Astrocyte of the cerebellum (primary cell): ENCODE measurements around the gene RNF14.

ENCODE experiments used
- DNase-seq: peaks from one replicate; pipeline ENCODE4 v3.0.0-alpha.2; 2011; ENCODE audit warnings: low read depth
- H3K4me3 ChIP-seq: 2 replicates; pipeline ENCODE4 v1.5.1; 2011; ENCODE audit warnings: mild to moderate bottlenecking, low read depth, low read length, moderate library complexity
- in situ Hi-C: cut with HindIII; loops from 2 replicates; pipeline ENCODE4 v1.10.0; 2017; ENCODE audit warnings: low sequenced_read_pairs
- TF ChIP-seq, protein P1 (sequence below): IDR thresholded peaks from 2 replicates; pipeline ENCODE4 v1.5.1; 2012; ENCODE audit warnings: low read length, low read depth, moderate library complexity, mild to moderate bottlenecking; ENCODE audit errors: missing control alignments

RNF14 gene

DNA sequence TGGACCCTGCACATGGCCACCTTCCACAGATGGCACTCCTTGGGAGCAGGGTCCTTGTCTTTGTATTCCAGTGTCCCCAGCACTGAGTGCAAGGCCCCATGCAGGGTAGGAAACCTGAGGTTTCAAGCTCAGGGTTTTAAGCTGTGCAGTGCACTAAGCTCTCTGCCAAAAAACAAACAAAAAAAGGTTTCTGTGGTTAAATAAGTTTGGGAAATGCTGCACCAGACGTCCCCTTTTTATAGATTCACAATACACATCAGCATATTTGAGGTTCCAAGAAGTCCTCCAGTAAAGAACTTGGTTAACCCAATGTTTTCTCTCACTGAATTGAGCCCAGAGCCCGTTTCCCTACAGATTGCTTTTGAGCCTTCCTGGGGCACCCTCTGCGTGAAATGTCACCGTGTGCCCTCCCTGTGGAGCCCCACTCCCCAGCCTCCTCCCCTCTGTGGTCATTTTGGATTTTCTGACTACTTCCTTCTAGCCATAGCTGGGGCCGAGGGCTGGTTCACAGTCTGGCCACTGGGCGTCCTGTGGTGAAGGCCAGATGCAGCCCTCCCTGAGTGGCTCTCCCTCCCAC is 28.1 kb upstream of the RNF14 start:
- DNase-seq, result peak; percentile 87
- H3K4me3 ChIP-seq, result no peak overlapping the region
- in situ Hi-C loops, result no loop called here
- TF ChIP-seq, protein P1, sequence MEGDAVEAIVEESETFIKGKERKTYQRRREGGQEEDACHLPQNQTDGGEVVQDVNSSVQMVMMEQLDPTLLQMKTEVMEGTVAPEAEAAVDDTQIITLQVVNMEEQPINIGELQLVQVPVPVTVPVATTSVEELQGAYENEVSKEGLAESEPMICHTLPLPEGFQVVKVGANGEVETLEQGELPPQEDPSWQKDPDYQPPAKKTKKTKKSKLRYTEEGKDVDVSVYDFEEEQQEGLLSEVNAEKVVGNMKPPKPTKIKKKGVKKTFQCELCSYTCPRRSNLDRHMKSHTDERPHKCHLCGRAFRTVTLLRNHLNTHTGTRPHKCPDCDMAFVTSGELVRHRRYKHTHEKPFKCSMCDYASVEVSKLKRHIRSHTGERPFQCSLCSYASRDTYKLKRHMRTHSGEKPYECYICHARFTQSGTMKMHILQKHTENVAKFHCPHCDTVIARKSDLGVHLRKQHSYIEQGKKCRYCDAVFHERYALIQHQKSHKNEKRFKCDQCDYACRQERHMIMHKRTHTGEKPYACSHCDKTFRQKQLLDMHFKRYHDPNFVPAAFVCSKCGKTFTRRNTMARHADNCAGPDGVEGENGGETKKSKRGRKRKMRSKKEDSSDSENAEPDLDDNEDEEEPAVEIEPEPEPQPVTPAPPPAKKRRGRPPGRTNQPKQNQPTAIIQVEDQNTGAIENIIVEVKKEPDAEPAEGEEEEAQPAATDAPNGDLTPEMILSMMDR, result peak; percentile 29

DNA sequence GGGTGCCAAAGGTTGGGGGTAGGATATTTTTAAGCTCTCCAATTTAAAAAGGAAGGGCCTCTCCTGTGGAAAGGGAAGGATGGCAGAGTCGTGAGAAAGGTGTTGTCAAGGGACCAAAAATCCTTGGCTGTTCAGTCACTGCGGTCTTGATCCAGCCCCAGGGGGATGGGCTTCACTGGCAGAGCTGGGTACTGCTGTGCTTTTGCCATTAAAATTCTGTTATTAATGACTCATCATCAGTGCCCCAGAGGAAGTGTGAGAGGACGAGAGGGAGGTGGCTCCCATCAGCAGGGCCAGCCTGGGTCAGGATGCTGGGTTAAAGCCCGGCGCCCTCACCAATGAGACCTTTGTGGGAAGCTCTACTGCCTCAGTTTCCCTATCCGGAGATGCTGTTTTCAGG is 27.6 kb upstream of the RNF14 start:
- H3K4me3 ChIP-seq, result no peak overlapping the region
- TF ChIP-seq, protein P1, result no peak
- DNase-seq, result peak; percentile 23
- in situ Hi-C loops, result no loop called here

DNA sequence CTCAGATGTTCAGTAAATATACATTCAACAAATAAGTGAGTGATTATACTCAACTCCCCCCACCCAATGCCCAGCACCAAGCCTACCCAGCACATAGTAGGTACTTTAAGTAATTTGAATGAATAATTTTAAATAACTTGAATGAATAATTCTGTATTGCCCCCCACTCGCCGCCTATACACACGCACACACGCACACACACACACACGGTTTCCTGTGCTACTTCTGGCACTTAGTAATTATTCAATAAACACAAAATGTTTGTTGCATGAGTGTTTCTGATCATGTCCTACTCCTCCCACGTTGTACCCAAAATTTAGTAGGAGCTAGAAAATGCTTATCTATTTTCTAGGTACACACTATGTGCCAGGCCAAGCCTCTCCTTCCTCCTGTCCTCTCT is 27.1 kb upstream of the RNF14 start:
- in situ Hi-C loops, result no loop called here
- no peak overlapping the region for H3K4me3 ChIP-seq
- DNase-seq, result no peak
- TF ChIP-seq, protein P1, result no peak

DNA sequence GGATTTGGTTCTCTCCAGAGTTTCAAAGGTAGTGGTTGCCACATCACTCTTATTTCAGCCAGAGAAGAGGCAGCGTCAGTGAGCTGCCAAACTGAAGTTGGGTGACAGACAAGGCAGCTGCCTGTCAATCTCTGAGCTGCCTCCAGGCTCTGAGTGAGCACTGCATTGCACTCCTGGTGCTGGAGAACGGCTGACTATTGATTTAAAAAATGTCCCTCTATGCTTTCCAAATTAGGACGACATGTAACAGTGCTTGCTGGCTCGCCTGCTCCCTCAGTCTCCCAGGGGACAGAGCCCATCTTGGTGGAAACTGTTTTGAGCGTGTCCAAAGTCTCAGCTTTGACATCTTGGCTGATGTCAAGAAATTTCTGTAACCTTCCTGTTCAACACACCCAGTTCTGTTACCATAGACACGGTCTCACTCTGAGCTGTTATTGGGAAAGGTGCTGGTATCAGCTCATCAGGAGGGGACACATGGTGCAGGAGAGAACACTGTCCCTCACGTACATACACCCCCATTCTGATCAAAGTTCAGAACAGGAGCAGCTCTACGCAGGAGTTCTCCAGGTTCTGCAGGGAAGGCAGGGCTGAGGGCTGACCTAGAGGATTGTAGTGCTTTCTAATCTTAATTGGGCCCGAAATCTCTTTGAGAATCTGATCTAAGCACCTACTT is 26.6 kb upstream of the RNF14 start:
- DNase-seq, result no peak
- no peak overlapping the region for H3K4me3 ChIP-seq
- in situ Hi-C loops, result no loop called here
- TF ChIP-seq, protein P1, result no peak

DNA sequence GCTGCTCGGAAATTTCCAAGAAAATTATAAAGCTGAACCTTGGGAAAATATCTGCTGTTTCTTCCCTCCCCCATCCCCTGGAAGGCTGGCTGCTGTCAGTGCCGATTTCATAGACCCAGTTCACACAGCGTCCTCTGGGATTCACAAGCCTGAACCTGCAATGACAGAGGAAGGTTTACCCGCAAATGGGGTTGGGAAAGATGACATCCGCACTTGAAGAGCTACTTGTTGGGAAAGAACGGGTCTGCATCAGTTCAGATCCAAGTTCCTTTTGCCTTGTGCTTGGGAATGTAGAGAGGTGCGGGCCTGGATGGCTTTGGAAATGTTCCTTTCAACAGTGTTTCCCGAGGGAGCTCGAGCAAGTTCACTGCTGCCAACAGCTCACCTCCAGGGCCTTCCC is 24.8 kb upstream of the RNF14 start:
- in situ Hi-C loops, result no loop called here
- no peak overlapping the region for H3K4me3 ChIP-seq

DNA sequence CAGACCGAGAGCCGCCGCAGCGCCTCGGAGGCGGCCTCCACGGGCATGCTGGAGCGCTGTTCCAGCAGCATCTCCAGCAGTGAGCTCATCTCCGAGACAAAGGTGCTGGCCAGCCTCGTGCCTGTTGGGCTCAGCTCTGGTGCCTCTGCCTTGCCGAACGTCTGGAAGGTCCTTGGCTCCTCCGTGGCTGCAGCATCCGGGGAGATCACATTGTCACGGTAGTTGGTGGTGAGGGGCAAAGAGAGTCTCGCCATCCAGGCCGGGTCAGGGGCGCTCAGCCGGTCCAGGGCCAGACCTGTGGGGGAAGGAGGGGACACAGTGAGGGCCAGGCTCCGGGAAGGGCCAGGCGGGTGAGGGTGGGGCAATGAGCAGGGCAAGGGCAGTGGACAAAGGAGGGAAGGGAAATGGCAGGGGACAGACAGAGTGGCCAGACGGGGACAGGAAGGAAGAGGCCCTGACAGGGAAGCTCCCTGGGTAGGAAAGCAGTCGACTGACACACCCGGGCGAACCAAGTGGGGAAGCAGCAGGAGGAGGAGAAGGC is 23.3 kb upstream of the RNF14 start:
- H3K4me3 ChIP-seq, result no peak overlapping the region
- in situ Hi-C loops, result loop anchor here (5.0 kb wide), 1 partner anchor 253 kb away; no protein-coding TSS in a partner anchor
- TF ChIP-seq, protein P1, result no peak
- DNase-seq, result no peak

More for the DNA sequence above, 24.8 kb upstream of the RNF14 start:
- no peak for DNase-seq
- TF ChIP-seq, protein P1, result no peak
